ENCODE measurements around the gene PAX8.

- TF ChIP-seq POLR2A (IDR thresholded peaks at IDR 0.05; ENCODE audit: low read depth) (no peak), EP300 (IDR thresholded peaks at IDR 0.05) (no peak), CTCF (IDR thresholded peaks at IDR 0.05) (no peak)
Measured at GRCh38 chr2:113298176-113298575, 19.5 kb upstream of the PAX8 start.
